Uterus (tissue), 4 donors: ENCODE measurements around the gene TMCO4. TPM values are rescaled to one million over a fixed set of nuclear protein-coding genes. Genes with fewer than 3 reads are reported as not detected.

Experiments used
- DNase-seq, 2 donors: peaks; one replicate each; pipeline ENCODE4 v3.0.0-alpha.2; 2019 to 2020
- H3K27ac ChIP-seq, 2 donors: fragments of 200-600 bp; sonication (generic); 1 replicate in 1 of 2; 2 replicates in 1 of 2; pipeline ENCODE4 v1.5.1; 2016 to 2018
- H3K27me3 ChIP-seq, 2 donors: fragments of 200-600 bp; sonication (generic); one replicate each; pipeline ENCODE4 v1.5.1; 2018 to 2019; ENCODE audit warnings: control low read depth in 1 of 2
- H3K36me3 ChIP-seq, 2 donors: fragments of 200-600 bp; sonication (generic); one replicate each; pipeline ENCODE4 v1.5.1; 2019; ENCODE audit warnings: control low read depth in 1 of 2
- H3K4me1 ChIP-seq, 2 donors: fragments of 200-600 bp; sonication (generic); one replicate each; pipeline ENCODE4 v1.5.1; 2018 to 2019; ENCODE audit warnings: control low read depth in 1 of 2
- H3K4me3 ChIP-seq, 2 donors: fragments of 200-600 bp; sonication (generic); 1 replicate in 1 of 2; 2 replicates in 1 of 2; pipeline ENCODE4 v1.5.1; 2018 to 2019; ENCODE audit warnings: mild to moderate bottlenecking in 1 of 2
- H3K9me3 ChIP-seq, 2 donors: fragments of 200-600 bp; sonication (generic); one replicate each; pipeline ENCODE4 v1.5.1; 2019; ENCODE audit warnings: control low read depth in 1 of 2
- POLR2A ChIP-seq, 2 donors: fragments of 450-650 bp; IDR thresholded peaks; one replicate each; pipeline ENCODE4 v1.6.1; 2016; ENCODE audit warnings: antibody characterized with exemption in 2 of 2, mild to moderate bottlenecking in 1 of 2, moderate library complexity in 1 of 2
- intact Hi-C: fragments of 100-400 bp; cut with DNase I; formaldehyde crosslinking; loops from one replicate; pipeline ENCODE4 v1.15.1; 2023; ENCODE audit warnings: low total_unique reads
- total RNA-seq, 4 donors: library from RNA; depleted of rRNA in 3 of 4; stranded (reverse); fragments of >200 nt in 3 of 4; gene quantifications; one replicate each; pipeline versions ENCODE4 v1.1.0 to v1.2.4, GENCODE V29; 2014 to 2023
- TF ChIP-seq, protein P1 (sequence below), 4 experiments: fragments of 200-600 bp in 2 of 4; fragments of 450-650 bp in 2 of 4; sonication (generic) in 2 of 4; IDR thresholded peaks; one replicate each; pipeline ENCODE4 v1.5.1; 2016 to 2019; ENCODE audit warnings: antibody characterized with exemption in 4 of 4, mild to moderate bottlenecking in 2 of 4, moderate library complexity in 1 of 4
- donor health status: DM: yes; HTN: yes; CAD: no.

Gene TMCO4
- total RNA-seq, 4 donors from 2014 or later = 11.8 to 41.2 (median 21.8) TPM

DNA sequence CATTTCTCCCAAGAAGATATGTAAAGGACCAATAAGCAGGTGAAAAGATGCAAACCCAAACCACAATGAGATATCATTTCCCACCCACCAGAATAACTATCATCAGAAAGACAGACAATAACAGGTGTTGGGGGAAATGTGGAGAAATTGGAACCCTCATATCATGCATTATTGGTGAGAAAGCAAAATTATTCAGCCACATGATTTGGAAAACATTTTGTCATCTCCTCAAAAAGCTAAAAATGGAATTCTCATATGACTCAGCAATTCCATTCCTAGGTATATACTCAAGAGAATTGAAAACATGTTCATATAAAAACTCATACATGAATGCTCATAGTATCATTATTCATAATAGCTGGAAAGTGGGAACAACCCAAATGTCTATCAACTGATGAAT lies 40.5 kb upstream of the TMCO4 start:
- no peaks in the 10 kb centered on the region for H3K4me1 ChIP-seq
- TF ChIP-seq, protein P1, sequence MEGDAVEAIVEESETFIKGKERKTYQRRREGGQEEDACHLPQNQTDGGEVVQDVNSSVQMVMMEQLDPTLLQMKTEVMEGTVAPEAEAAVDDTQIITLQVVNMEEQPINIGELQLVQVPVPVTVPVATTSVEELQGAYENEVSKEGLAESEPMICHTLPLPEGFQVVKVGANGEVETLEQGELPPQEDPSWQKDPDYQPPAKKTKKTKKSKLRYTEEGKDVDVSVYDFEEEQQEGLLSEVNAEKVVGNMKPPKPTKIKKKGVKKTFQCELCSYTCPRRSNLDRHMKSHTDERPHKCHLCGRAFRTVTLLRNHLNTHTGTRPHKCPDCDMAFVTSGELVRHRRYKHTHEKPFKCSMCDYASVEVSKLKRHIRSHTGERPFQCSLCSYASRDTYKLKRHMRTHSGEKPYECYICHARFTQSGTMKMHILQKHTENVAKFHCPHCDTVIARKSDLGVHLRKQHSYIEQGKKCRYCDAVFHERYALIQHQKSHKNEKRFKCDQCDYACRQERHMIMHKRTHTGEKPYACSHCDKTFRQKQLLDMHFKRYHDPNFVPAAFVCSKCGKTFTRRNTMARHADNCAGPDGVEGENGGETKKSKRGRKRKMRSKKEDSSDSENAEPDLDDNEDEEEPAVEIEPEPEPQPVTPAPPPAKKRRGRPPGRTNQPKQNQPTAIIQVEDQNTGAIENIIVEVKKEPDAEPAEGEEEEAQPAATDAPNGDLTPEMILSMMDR (IDR thresholded peaks at IDR 0.05) = no peak
- TF ChIP-seq POLR2A (IDR thresholded peaks at IDR 0.05) = no peak
- no peak overlapping the region for H3K27ac ChIP-seq
- no peak for DNase-seq
- no peaks in the 10 kb centered on the region for H3K9me3 ChIP-seq
- no peaks in the 10 kb centered on the region for H3K36me3 ChIP-seq
- H3K4me3 ChIP-seq = no peak overlapping the region
- intact Hi-C loops = no loop called here
- H3K27me3 ChIP-seq = no peaks in the 10 kb centered on the region

DNA sequence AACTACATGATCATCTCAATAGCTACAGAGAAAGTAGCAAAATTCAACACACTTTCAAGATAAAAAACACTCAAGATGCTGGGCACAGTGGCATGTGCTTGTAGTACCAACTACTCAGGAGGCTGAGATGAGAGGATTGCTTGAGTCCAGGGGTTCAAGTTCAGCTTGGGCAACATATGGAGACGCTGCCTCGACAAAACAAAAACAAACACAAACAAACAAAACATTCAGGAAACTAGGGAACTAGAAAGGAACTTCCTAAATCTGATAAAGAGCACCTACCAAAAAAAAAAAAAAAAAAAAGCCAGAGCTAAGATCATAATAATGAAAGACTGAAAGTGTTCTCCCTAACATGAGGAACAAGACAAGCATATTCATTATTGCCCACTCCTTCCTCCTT lies 38.1 kb upstream of the TMCO4 start:
- intact Hi-C loops = no loop called here
- H3K4me1 ChIP-seq = no peaks in the 10 kb centered on the region
- no peaks in the 10 kb centered on the region for H3K27me3 ChIP-seq
- no peaks in the 10 kb centered on the region for H3K36me3 ChIP-seq
- no peak overlapping the region for H3K4me3 ChIP-seq
- TF ChIP-seq, protein P1 (IDR thresholded peaks at IDR 0.05) = no peak
- no peak for TF ChIP-seq POLR2A (IDR thresholded peaks at IDR 0.05)
- DNase-seq = no peak
- H3K27ac ChIP-seq = no peak overlapping the region
- no peaks in the 10 kb centered on the region for H3K9me3 ChIP-seq

DNA sequence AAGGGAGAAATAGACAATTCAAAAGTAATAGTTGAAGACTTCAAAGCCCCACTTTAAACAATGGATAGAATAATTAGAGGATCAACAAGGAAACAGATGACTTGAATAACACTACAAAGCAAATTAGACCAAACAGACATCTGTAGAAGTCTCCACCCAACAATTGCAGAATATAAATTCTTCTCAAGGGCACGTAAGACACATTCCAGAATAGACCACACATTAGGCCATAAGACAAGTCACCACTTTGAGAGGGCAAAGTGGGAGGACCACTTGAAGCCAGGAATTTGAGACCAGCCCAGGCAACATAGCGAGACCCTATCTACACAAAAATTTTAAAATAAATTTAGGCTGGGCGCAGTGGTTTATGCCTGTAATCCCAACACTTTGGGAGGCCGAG lies 35.9 kb upstream of the TMCO4 start:
- Histone ChIP-seq H3K4me1 (no peaks in the 10 kb centered on the region), H3K27me3 (no peaks in the 10 kb centered on the region), H3K4me3 (no peak overlapping the region), H3K9me3 (no peaks in the 10 kb centered on the region), H3K27ac (no peak overlapping the region), H3K36me3 (no peaks in the 10 kb centered on the region)
- no peak for DNase-seq
- TF ChIP-seq POLR2A (IDR thresholded peaks at IDR 0.05) = no peak
- TF ChIP-seq, protein P1 (IDR thresholded peaks at IDR 0.05) = no peak
- intact Hi-C loops = no loop called here

DNA sequence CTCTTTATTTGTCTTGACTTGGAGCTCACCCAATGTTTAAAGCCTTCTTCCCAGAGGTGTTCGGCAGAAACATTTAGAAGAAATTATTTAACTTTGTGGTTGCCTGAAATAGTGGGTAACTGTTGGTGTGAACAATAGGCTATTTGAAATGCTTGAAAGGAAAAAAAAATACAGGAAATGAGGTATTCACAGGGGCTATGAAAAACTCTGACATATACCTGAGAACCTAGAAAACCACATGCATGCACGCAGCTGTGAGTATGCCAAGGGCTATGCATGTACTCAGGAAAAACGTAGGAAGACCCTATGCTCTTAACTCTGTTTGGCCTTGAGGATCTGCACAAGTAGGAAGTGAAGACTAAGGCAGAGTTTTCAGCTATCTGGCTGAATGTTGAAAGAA lies 31.7 kb upstream of the TMCO4 start:
- no peak for TF ChIP-seq POLR2A (IDR thresholded peaks at IDR 0.05)
- TF ChIP-seq, protein P1 (IDR thresholded peaks at IDR 0.05) = no peak
- H3K27me3 ChIP-seq = no peaks in the 10 kb centered on the region
- no peak overlapping the region for H3K27ac ChIP-seq
- intact Hi-C loops = no loop called here
- H3K9me3 ChIP-seq = no peaks in the 10 kb centered on the region
- no peaks in the 10 kb centered on the region for H3K36me3 ChIP-seq
- H3K4me1 ChIP-seq = no peaks in the 10 kb centered on the region
- no peak overlapping the region for H3K4me3 ChIP-seq
- no peak for DNase-seq

DNA sequence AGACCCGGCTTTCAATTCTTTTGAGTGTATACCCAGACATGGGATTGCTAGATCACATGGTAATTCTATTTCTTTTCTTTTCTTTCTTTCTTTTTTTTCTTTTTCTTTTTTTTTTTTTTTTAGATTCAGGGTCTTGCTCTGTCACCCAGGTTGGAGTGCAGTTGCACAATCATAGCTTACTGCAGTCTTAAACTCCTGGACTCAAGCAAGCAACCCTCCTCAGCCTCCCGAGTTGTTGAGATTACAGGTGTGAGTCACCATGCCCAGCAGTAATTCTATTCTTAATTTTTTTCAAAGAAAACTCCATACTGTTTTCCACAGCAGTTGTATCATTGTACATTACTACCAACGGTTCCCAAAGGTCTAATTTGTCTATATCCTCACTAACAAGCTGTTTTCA lies 28.8 kb upstream of the TMCO4 start:
- no peak for TF ChIP-seq POLR2A (IDR thresholded peaks at IDR 0.05)
- TF ChIP-seq, protein P1 (IDR thresholded peaks at IDR 0.05) = no peak
- H3K4me3 ChIP-seq = no peak overlapping the region
- no peaks in the 10 kb centered on the region for H3K27me3 ChIP-seq
- no peaks in the 10 kb centered on the region for H3K36me3 ChIP-seq
- no peak for DNase-seq
- H3K27ac ChIP-seq = no peak overlapping the region
- no peaks in the 10 kb centered on the region for H3K4me1 ChIP-seq
- no peaks in the 10 kb centered on the region for H3K9me3 ChIP-seq
- intact Hi-C loops = no loop called here
